ENCODE measurements around the gene PCDHA4.
"Not testable (repeated sequence)": the region's sequence is repeated elsewhere in the genome, so short reads cannot be mapped to it uniquely, and the experiment has no call there.

GRCh38 chr5:140787422-140787821 lies 19.4 kb upstream of the PCDHA4 start:
- not testable (repeated sequence) for TF ChIP-seq CTCF, POLR2A (IDR thresholded peaks at IDR 0.05)

Data from testis (tissue), 2 donors.